PC-9 (cell line): ENCODE measurements around the gene SLC5A5. TPM values are rescaled to one million over a fixed set of nuclear protein-coding genes. Genes with fewer than 3 reads are reported as not detected.

ENCODE experiments used
- BruUV-seq: library from RNA; stranded (reverse); fragments of 400-500 nt; replicated peaks from 2 replicates; lab custom pipeline; 2021; lab: Mats Ljungman, UMichigan
- CTCF ChIA-PET: fragments of 300-600 bp; sonication (Branson Sonifier 250); formaldehyde crosslinking; loops from one replicate; lab custom pipeline; 2022; ENCODE audit warnings: antibody characterized with exemption; lab: Charles Lee
- POLR2A ChIA-PET: fragments of 300-600 bp; sonication (Branson Sonifier 250); formaldehyde crosslinking; loops from one replicate; lab custom pipeline; 2022; ENCODE audit warnings: antibody characterized with exemption; ENCODE audit not compliant: unreplicated experiment; lab: Charles Lee
- DNase-seq, 2 experiments: peaks; one replicate each; pipeline versions ENCODE4 v3.0.0 to v3.0.0-alpha.2; 2015 to 2022; ENCODE audit warnings: mixed read lengths in 1 of 2
- H2AFZ ChIP-seq: fragments of 200-600 bp; sonication (generic); 2 replicates; pipeline ENCODE4 v1.8.1; 2017; ENCODE audit warnings: antibody characterized with exemption
- H3F3A ChIP-seq: fragments of 200-600 bp; sonication (generic); 2 replicates; pipeline ENCODE4 v1.8.1; 2017; ENCODE audit warnings: antibody characterized with exemption, mild to moderate bottlenecking, low read depth; ENCODE audit not compliant: insufficient read depth
- H3K27ac ChIP-seq: fragments of 200-600 bp; sonication (generic); 2 replicates; pipeline ENCODE4 v1.6.1; 2016; ENCODE audit warnings: mixed run types
- H3K27me3 ChIP-seq: fragments of 200-600 bp; sonication (generic); 2 replicates; pipeline ENCODE4 v1.6.1; 2016; ENCODE audit warnings: low read depth, mixed run types; ENCODE audit not compliant: insufficient read depth
- H3K36me3 ChIP-seq: fragments of 200-600 bp; sonication (generic); 2 replicates; pipeline ENCODE4 v1.6.1; 2016; ENCODE audit warnings: low read depth, mixed run types
- H3K4me1 ChIP-seq: fragments of 200-600 bp; sonication (generic); replicated peaks from 2 replicates; pipeline ENCODE4 v1.6.1; 2016; ENCODE audit warnings: mixed run types; ENCODE audit not compliant: insufficient read depth
- H3K4me2 ChIP-seq: fragments of 200-600 bp; sonication (generic); 2 replicates; pipeline ENCODE4 v1.6.1; 2017; ENCODE audit warnings: mixed run types
- H3K4me3 ChIP-seq: fragments of 200-600 bp; sonication (generic); 2 replicates; pipeline ENCODE4 v1.6.1; 2016; ENCODE audit warnings: mixed run types
- H3K79me2 ChIP-seq: fragments of 200-600 bp; sonication (generic); 2 replicates; pipeline ENCODE4 v1.6.1; 2017; ENCODE audit warnings: low read depth, mixed run types
- H3K9me2 ChIP-seq: fragments of 200-600 bp; sonication (generic); 2 replicates; pipeline ENCODE4 v1.8.1; 2017; ENCODE audit warnings: mild to moderate bottlenecking; ENCODE audit not compliant: insufficient read depth
- H3K9me3 ChIP-seq: fragments of 200-600 bp; sonication (generic); 2 replicates; pipeline ENCODE4 v1.8.1; 2016; ENCODE audit warnings: low read depth; ENCODE audit not compliant: insufficient read depth
- H4K20me1 ChIP-seq: fragments of 200-600 bp; sonication (generic); 2 replicates; pipeline ENCODE4 v1.8.1; 2017; ENCODE audit not compliant: insufficient read depth
- CTCF ChIP-seq: fragments of 200-600 bp; sonication (generic); conservative IDR thresholded peaks from 2 replicates; pipeline ENCODE4 v1.6.1; 2017; ENCODE audit warnings: mixed run types, antibody characterized with exemption, mild to moderate bottlenecking, moderate library complexity
- EZH2 ChIP-seq: fragments of 200-600 bp; sonication (generic); IDR thresholded peaks from 2 replicates; pipeline ENCODE4 v1.8.0; 2017; ENCODE audit warnings: antibody characterized with exemption, low read depth
- intact Hi-C: fragments of 100-400 bp; cut with micrococcal nuclease; formaldehyde crosslinking; loops from one replicate; pipeline ENCODE4 v1.10.0; 2022; ENCODE audit not compliant: unreplicated experiment
- total RNA-seq: library from RNA; stranded (reverse); gene quantifications from 2 replicates; pipeline ENCODE4 v1.2.3, GENCODE V29; 2021

Gene SLC5A5
- total RNA-seq, 1 experiment from 2014 or later, result not detected

GRCh38 chr19:17938092-17938845 is 66.5 kb downstream of the SLC5A5 start:
- intact Hi-C loops, result loop anchor here (1.0 to 5.0 kb wide), 3 partner anchors 58 to 214 kb away; partner anchors contain the start of gene PIK3R2
- Histone ChIP-seq H3K36me3 (peaks cover 4% of the 10 kb centered on the region), H3K4me2 (no peak overlapping the region), H4K20me1 (no peaks in the 10 kb centered on the region), H3F3A (peaks cover 11% of the 10 kb centered on the region), H2AFZ (no peak overlapping the region), H3K4me1 (peaks cover 12% of the 10 kb centered on the region), H3K27me3 (no peaks in the 10 kb centered on the region), H3K9me3 (no peaks in the 10 kb centered on the region), H3K79me2 (peaks cover 23% of the 10 kb centered on the region), H3K27ac (no peak overlapping the region), H3K9me2 (no peaks in the 10 kb centered on the region), H3K4me3 (no peak overlapping the region)
- peak; percentile 75 for DNase-seq
- ChIA-PET CTCF (interaction anchor here (1.1 to 1.2 kb wide), 2 partner anchors 37 to 58 kb away, joined by 4 to 6 read pairs; no protein-coding TSS in a partner anchor), POLR2A (interaction anchor here (0.6 to 0.7 kb wide), 2 partner anchors 45 to 340 kb away, joined by 3 to 4 read pairs; no protein-coding TSS in a partner anchor)
- no TSS peak for BruUV-seq
- no peak for TF ChIP-seq EZH2
- peak; percentile 97 for TF ChIP-seq CTCF

GRCh38 chr19:17942181-17942580 is 70.4 kb downstream of the SLC5A5 start:
- Histone ChIP-seq H2AFZ (no peak overlapping the region), H3K9me2 (no peaks in the 10 kb centered on the region), H3K36me3 (no peaks in the 10 kb centered on the region; the same call in 1 of the 2 replicates), H3K27ac (no peak overlapping the region), H3K79me2 (no peaks in the 10 kb centered on the region), H3F3A (peaks cover 37% of the 10 kb centered on the region), H3K4me2 (no peak overlapping the region), H3K9me3 (no peaks in the 10 kb centered on the region), H3K4me3 (no peak overlapping the region), H3K27me3 (no peaks in the 10 kb centered on the region), H4K20me1 (no peaks in the 10 kb centered on the region; the same call in 1 of the 2 replicates), H3K4me1 (peaks cover 2% of the 10 kb centered on the region; the same call in 1 of the 2 replicates)
- no peak for DNase-seq
- intact Hi-C loops, result no loop called here
- POLR2A ChIA-PET, result no interaction called here
- BruUV-seq, result no TSS peak
- CTCF ChIA-PET, result no interaction called here
- TF ChIP-seq EZH2, result no peak
- TF ChIP-seq CTCF, result no peak

- DNase-seq, result no peak
- Histone ChIP-seq H3K79me2 (no peaks in the 10 kb centered on the region), H3K9me2 (no peaks in the 10 kb centered on the region), H3K4me1 (peaks cover 6% of the 10 kb centered on the region; the same call in 1 of the 2 replicates), H4K20me1 (no peaks in the 10 kb centered on the region; the same call in 1 of the 2 replicates), H3K4me3 (no peak overlapping the region), H3K4me2 (no peak overlapping the region), H3F3A (peaks cover 40% of the 10 kb centered on the region), H3K9me3 (no peaks in the 10 kb centered on the region), H3K27ac (no peak overlapping the region), H3K27me3 (no peaks in the 10 kb centered on the region), H3K36me3 (no peaks in the 10 kb centered on the region; the same call in 1 of the 2 replicates), H2AFZ (no peak overlapping the region)
- intact Hi-C loops, result no loop called here
- CTCF ChIA-PET, result no interaction called here
- POLR2A ChIA-PET, result interaction anchor here (0.5 to 0.6 kb wide), 2 partner anchors 140 to 263 kb away, joined by 6 to 19 read pairs; no protein-coding TSS in a partner anchor
- TF ChIP-seq CTCF (no peak), EZH2 (no peak)
- no TSS peak for BruUV-seq
Measured at GRCh38 chr19:17942582-17943273, 71.0 kb downstream of the SLC5A5 start.
